ENCODE measurements around the gene FPR3. TPM values are rescaled to one million over a fixed set of nuclear protein-coding genes. Genes with fewer than 3 reads are reported as not detected.

The FPR3 gene
- polyA plus RNA-seq, 1 of the 3 experiments (the other 2 are of a cell fraction), result 0.02 TPM

DNA sequence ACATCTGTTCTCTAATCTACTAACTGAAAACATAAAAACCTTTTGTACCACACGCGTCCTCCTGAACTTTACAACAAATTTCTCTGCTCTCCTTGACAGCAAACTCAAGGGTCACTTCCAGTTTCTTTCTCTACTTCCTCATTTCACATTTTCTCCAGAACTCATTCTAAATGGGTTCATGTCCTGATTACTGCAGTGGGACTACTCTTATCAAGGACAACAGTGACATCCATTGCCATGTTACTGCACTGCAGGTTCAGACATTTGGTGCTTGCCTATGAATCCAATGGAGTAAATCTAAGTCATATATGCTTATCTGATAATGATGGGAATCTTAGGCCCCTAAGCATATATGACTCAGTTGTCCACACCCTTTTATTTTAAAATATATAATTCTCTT is 35.3 kb downstream of the FPR3 start:
- TF ChIP-seq SIN3A (IDR thresholded peaks at IDR 0.05; ENCODE audit: borderline replicate concordance, low read depth, low read length) (no peak), CHD2 (IDR thresholded peaks at IDR 0.05; ENCODE audit: low read length, partially characterized antibody) (no peak), SMC3 (IDR thresholded peaks at IDR 0.05; ENCODE audit: low read depth, low read length) (no peak)
- TF ChIP-seq, protein P1, sequence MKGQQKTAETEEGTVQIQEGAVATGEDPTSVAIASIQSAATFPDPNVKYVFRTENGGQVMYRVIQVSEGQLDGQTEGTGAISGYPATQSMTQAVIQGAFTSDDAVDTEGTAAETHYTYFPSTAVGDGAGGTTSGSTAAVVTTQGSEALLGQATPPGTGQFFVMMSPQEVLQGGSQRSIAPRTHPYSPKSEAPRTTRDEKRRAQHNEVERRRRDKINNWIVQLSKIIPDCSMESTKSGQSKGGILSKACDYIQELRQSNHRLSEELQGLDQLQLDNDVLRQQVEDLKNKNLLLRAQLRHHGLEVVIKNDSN (IDR thresholded peaks at IDR 0.05; ENCODE audit: borderline replicate concordance, low read depth), result no peak
- H3K27ac ChIP-seq (ENCODE audit: low read depth in 2 of 2, low read length in 1 of 2), result no peak overlapping the region
- CTCF ChIA-PET, result no interaction called here

DNA sequence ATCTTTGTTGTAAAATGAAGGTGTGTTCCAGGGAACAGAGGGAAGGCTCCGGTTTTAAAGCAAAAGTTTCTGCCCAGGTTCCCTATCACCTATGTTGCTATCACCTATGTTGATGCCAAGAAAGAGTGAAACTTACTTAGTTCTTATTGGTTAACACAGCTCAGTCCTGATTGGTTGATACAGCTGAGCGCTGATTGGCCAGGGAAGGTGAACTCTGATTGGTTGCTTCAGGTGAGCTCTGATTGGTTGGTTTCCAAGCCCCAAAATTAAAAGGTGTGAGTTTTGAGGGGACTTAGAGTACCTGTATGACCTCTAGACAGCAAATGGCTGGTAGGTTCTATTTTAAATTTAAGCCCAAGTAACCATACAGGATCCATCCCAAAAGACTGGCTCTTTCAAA is 42.2 kb downstream of the FPR3 start:
- DNase-seq, result no peak
- no peaks in the 10 kb centered on the region for H3K27me3 ChIP-seq (ENCODE audit: insufficient read depth)
- WGBS (ENCODE audit: low lambda C conversion rate), result 43% methylated on average over 2 of the region's 2 CpGs
- no peaks in the 10 kb centered on the region for H3K36me3 ChIP-seq (replicated peaks in 1 of 2; ENCODE audit: control insufficient read depth in 1 of 2, insufficient read depth in 2 of 2, low read length in 1 of 2)
- no peak overlapping the region for H3K27ac ChIP-seq (ENCODE audit: low read depth in 2 of 2, low read length in 1 of 2)
- H3F3A ChIP-seq (replicated peaks; ENCODE audit: insufficient read depth), result no peaks in the 10 kb centered on the region
- peaks cover 2% of the 10 kb centered on the region for H3K9me3 ChIP-seq
- H3K9ac ChIP-seq, result no peak overlapping the region
- H3K9me2 ChIP-seq, result no peaks in the 10 kb centered on the region
- H3K4me2 ChIP-seq, result no peak overlapping the region
- H4K20me1 ChIP-seq (ENCODE audit: insufficient read depth), result no peaks in the 10 kb centered on the region
- H3K79me2 ChIP-seq (ENCODE audit: insufficient read depth), result no peaks in the 10 kb centered on the region
- H2AFZ ChIP-seq (ENCODE audit: low read depth), result no peak overlapping the region
- ChIA-PET CTCF (no interaction called here), POLR2A (no interaction called here)
- TF ChIP-seq FOXJ3 (CRISPR knock-in tag; IDR thresholded peaks at IDR 0.05), result no peak
- H3K4me3 ChIP-seq (ENCODE audit: low read depth in 2 of 2, low read length in 1 of 2), result no peak overlapping the region
- no peaks in the 10 kb centered on the region for H3K4me1 ChIP-seq (ENCODE audit: control insufficient read depth in 1 of 2, insufficient read depth in 2 of 2, low read depth in 1 of 2, low read length in 1 of 2)

More for the DNA sequence above, 35.3 kb downstream of the FPR3 start:
- peaks cover 6% of the 10 kb centered on the region for H3K9me3 ChIP-seq
- 22% methylated on average over 2 of the region's 2 CpGs for WGBS (ENCODE audit: low lambda C conversion rate)
- no peaks in the 10 kb centered on the region for H3K9me2 ChIP-seq
- no peak overlapping the region for H2AFZ ChIP-seq (ENCODE audit: low read depth)
- H4K20me1 ChIP-seq (ENCODE audit: insufficient read depth), result no peaks in the 10 kb centered on the region
- DNase-seq, result no peak
- H3K4me3 ChIP-seq (ENCODE audit: low read depth in 2 of 2, low read length in 1 of 2), result no peak overlapping the region
- H3K36me3 ChIP-seq (replicated peaks in 1 of 2; ENCODE audit: control insufficient read depth in 1 of 2, insufficient read depth in 2 of 2, low read length in 1 of 2), result peaks cover 0 to 4% of the 10 kb centered on the region in 2 experiments
- POLR2A ChIA-PET, result no interaction called here
- H3K27me3 ChIP-seq (ENCODE audit: insufficient read depth), result no peaks in the 10 kb centered on the region
- no peaks in the 10 kb centered on the region for H3K4me1 ChIP-seq (ENCODE audit: control insufficient read depth in 1 of 2, insufficient read depth in 2 of 2, low read depth in 1 of 2, low read length in 1 of 2)
- H3K4me2 ChIP-seq, result no peak overlapping the region
- no peaks in the 10 kb centered on the region for H3K79me2 ChIP-seq (ENCODE audit: insufficient read depth)
- no peaks in the 10 kb centered on the region for H3F3A ChIP-seq (replicated peaks; ENCODE audit: insufficient read depth)
- no peak overlapping the region for H3K9ac ChIP-seq

DNA sequence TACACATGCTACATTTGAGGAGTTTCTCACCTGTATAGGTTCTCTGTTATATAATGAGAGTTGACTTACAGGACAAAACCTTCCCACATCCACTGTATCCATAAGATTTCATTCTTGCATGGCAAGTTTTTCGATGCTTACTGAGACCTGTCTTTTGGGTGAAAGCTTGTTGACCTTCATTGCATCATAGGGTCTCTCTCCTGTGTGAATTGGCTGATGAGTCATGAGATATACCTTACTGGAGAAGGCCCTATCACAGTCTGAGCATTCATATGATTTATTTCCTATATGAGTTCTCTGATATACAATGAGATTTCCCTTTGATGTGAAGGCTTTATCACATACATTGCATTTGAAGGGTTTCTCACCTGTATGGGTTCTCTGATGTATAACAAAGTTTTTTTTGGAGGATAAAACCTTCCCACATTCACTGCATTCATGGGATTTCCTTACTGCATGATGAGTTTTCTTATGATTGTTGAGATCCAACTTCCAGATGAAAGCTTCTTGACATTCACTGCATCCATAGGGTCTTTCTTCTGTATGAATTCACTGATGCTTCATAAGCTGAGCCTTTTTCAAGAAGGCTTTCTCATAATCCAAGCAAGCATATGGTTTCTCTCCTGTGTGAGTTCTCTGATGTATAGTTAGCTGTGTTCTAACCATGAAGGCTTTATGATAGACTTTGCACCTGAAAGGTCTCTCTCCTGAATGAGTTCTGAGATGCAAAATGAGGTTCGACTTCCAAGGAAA is 67.1 kb downstream of the FPR3 start:
- no peak for DNase-seq
- peaks cover 56% of the 10 kb centered on the region for H3K9me3 ChIP-seq
- H3F3A ChIP-seq (replicated peaks; ENCODE audit: insufficient read depth), result no peaks in the 10 kb centered on the region
- no peak overlapping the region for H3K9ac ChIP-seq
- H3K36me3 ChIP-seq (replicated peaks in 1 of 2; ENCODE audit: control insufficient read depth in 1 of 2, insufficient read depth in 2 of 2, low read length in 1 of 2), result peaks cover 0 to 10% of the 10 kb centered on the region in 2 experiments
- no peaks in the 10 kb centered on the region for H3K79me2 ChIP-seq (ENCODE audit: insufficient read depth)
- ChIA-PET CTCF (no interaction called here), POLR2A (no interaction called here)
- H3K4me3 ChIP-seq (ENCODE audit: low read depth in 2 of 2, low read length in 1 of 2), result no peak overlapping the region
- no peaks in the 10 kb centered on the region for H3K9me2 ChIP-seq
- no peaks in the 10 kb centered on the region for H3K4me1 ChIP-seq (ENCODE audit: control insufficient read depth in 1 of 2, insufficient read depth in 2 of 2, low read depth in 1 of 2, low read length in 1 of 2)
- no peak overlapping the region for H3K27ac ChIP-seq (ENCODE audit: low read depth in 2 of 2, low read length in 1 of 2)
- 21% methylated on average over 2 of the region's 2 CpGs for WGBS (ENCODE audit: low lambda C conversion rate)
- no peak overlapping the region for H2AFZ ChIP-seq (ENCODE audit: low read depth)
- no peaks in the 10 kb centered on the region for H3K27me3 ChIP-seq (ENCODE audit: insufficient read depth)
- no peak overlapping the region for H3K4me2 ChIP-seq
- no peaks in the 10 kb centered on the region for H4K20me1 ChIP-seq (ENCODE audit: insufficient read depth)
- no peak for TF ChIP-seq TEAD4 (IDR thresholded peaks at IDR 0.05; ENCODE audit: borderline replicate concordance, insufficient read depth)

Measured in SK-N-SH (cell line).